NB4 (cell line): ENCODE measurements around the gene GREB1L.

Experiments used
- MYC ChIP-seq: IDR thresholded peaks from 2 replicates; pipeline ENCODE4 v1.6.1; 2011; ENCODE audit warnings: low read depth, low read length
- POLR2A ChIP-seq: IDR thresholded peaks from 2 replicates; pipeline ENCODE4 v1.6.1; 2011; ENCODE audit warnings: mild to moderate bottlenecking; ENCODE audit not compliant: insufficient read length; ENCODE audit errors: extremely low read depth
- TF ChIP-seq, protein P1 (sequence below): IDR thresholded peaks from one replicate; pipeline ENCODE4 v1.5.1; 2012; ENCODE audit warnings: low read depth, low read length
- TF ChIP-seq, protein P2 (sequence below): IDR thresholded peaks from 2 replicates; pipeline ENCODE4 v1.6.1; 2011; ENCODE audit warnings: low read depth, low read length

- TF ChIP-seq, protein P1, sequence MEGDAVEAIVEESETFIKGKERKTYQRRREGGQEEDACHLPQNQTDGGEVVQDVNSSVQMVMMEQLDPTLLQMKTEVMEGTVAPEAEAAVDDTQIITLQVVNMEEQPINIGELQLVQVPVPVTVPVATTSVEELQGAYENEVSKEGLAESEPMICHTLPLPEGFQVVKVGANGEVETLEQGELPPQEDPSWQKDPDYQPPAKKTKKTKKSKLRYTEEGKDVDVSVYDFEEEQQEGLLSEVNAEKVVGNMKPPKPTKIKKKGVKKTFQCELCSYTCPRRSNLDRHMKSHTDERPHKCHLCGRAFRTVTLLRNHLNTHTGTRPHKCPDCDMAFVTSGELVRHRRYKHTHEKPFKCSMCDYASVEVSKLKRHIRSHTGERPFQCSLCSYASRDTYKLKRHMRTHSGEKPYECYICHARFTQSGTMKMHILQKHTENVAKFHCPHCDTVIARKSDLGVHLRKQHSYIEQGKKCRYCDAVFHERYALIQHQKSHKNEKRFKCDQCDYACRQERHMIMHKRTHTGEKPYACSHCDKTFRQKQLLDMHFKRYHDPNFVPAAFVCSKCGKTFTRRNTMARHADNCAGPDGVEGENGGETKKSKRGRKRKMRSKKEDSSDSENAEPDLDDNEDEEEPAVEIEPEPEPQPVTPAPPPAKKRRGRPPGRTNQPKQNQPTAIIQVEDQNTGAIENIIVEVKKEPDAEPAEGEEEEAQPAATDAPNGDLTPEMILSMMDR: no peak
- TF ChIP-seq POLR2A: no peak
- TF ChIP-seq MYC: no peak
- TF ChIP-seq, protein P2, sequence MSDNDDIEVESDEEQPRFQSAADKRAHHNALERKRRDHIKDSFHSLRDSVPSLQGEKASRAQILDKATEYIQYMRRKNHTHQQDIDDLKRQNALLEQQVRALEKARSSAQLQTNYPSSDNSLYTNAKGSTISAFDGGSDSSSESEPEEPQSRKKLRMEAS: no peak
Observed at GRCh38 chr18:21522530-21522929, 280.5 kb downstream of the GREB1L start.
